Measurements from ENCODE around the gene DPEP1. TPM values are rescaled to one million over a fixed set of nuclear protein-coding genes. Genes with fewer than 3 reads are reported as not detected.

The DPEP1 gene
- total RNA-seq, 2 donors from 2014 or later: not detected

DNA sequence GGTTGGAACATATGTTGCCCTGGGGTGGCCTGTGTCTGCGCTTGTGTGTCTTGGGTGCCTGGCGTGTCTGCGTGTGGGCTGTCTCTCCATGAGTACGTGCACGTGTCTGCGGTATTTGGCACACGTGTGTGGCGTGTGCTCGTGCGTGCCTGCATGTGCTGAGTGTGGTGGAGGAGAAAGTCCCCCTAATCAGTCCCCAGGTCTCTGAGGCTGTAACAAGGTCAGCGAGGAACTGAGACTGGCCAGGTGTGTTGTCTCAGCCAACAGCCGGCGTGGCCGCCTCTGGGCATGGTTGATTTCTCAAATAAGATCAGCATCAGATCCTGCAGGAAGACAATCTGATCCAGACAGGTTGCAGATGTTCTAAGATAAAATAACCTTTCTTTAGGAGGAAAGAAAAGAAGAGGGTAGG is 41.4 kb upstream of the DPEP1 start:
- Histone ChIP-seq H3K36me3 (no peaks in the 10 kb centered on the region), H3K27me3 (replicated peaks; ENCODE audit: insufficient read depth) (peaks cover 4% of the 10 kb centered on the region), H3K4me1 (ENCODE audit: control insufficient read depth in 1 of 2, low read depth in 2 of 2) (peaks cover 11 to 17% of the 10 kb centered on the region in 2 donors), H3K27ac (no peak overlapping the region), H3K9me3 (no peaks in the 10 kb centered on the region), H3K4me3 (no peak overlapping the region)
- DNase-seq (ENCODE audit: low spot score) (no peak), ATAC-seq (ENCODE audit: insufficient number of reproducible peaks, low FRiP score, low read depth) (no peak)
- TF ChIP-seq, protein P1, sequence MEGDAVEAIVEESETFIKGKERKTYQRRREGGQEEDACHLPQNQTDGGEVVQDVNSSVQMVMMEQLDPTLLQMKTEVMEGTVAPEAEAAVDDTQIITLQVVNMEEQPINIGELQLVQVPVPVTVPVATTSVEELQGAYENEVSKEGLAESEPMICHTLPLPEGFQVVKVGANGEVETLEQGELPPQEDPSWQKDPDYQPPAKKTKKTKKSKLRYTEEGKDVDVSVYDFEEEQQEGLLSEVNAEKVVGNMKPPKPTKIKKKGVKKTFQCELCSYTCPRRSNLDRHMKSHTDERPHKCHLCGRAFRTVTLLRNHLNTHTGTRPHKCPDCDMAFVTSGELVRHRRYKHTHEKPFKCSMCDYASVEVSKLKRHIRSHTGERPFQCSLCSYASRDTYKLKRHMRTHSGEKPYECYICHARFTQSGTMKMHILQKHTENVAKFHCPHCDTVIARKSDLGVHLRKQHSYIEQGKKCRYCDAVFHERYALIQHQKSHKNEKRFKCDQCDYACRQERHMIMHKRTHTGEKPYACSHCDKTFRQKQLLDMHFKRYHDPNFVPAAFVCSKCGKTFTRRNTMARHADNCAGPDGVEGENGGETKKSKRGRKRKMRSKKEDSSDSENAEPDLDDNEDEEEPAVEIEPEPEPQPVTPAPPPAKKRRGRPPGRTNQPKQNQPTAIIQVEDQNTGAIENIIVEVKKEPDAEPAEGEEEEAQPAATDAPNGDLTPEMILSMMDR (IDR thresholded peaks at IDR 0.05): no peak

DNA sequence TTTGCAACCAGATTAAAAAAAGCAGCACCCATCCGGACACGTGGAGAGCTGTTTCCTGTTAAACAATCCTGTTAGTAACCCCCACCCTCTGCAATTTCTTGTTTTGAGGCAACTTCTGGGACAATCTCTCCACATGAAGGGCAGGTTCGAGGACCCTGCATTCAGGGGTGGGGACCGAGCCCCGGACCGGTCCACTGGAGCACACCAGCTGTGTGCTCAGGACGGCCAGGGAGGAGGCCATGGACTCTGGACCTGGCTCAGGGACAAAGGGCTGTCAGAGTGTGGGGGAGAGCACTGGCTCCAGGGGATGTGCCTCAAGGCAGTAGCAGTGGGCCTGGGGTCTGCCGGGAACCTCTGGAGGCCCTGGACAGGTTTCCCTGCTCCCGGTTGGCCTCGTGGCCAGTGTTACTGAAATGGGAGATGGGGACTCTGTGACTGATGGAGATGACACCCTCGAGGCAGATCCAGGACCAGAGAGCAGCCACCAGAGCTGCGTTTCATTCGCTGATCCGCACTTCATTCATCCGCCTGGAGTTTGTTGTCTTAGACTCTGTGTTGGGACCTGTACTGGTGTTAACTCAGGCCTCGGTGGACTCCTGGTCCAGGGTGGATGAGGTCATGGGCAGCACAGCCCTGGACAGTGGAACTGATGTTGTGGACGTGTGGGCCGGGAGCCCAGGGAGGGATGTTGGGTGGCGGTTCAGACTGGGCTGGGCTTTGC is 40.8 kb upstream of the DPEP1 start:
- peaks cover 11 to 17% of the 10 kb centered on the region in 2 donors for H3K4me1 ChIP-seq (ENCODE audit: control insufficient read depth in 1 of 2, low read depth in 2 of 2)
- no peak overlapping the region for H3K4me3 ChIP-seq
- H3K9me3 ChIP-seq: no peaks in the 10 kb centered on the region
- TF ChIP-seq, protein P1 (IDR thresholded peaks at IDR 0.05): no peak
- H3K27me3 ChIP-seq (replicated peaks; ENCODE audit: insufficient read depth): peaks cover 4% of the 10 kb centered on the region
- DNase-seq (ENCODE audit: low spot score) (no peak), ATAC-seq (ENCODE audit: insufficient number of reproducible peaks, low FRiP score, low read depth) (no peak)
- no peaks in the 10 kb centered on the region for H3K36me3 ChIP-seq
- H3K27ac ChIP-seq: no peak overlapping the region

DNA sequence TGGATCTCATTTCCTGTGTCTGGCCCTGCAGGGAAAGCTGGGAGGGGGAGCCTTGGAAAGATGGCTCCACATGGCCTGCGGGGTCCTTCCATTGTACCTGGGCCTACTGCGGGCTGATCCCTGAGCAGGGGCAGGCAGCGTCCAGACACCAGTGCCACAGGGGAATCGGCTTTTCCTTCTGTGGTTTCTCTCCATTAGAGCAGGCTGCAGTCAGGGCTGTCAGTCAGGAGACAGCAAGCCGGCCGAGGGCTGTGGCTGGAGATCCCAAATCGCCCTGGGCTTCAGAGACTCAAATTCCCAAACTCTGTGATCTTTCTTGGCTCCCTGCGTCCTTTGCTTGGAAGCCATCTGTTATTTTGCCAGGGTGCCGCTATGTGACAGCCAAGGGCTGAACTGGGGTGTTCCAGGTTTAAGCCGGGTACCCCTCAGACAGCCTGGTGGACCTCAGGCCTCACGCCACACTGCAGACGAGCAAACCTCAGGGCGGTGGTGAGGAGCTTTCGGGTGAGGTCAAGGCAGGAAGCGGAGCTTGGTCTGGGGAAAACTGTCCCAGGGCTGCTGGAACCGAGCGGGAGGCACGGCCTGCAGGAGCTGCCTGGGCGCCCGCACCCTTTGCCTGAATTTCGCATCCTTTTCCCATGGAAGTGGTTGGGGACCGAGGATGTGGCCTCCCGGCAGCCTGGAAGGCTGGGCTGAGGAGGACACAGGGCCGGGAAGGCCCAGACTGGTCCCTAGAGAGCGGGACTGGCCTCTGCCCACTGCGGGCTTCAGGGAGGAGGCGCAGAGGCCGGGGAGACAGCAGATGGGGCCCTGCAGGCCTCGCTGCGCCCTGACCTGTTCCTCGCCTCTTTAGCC is 39.4 kb upstream of the DPEP1 start:
- H3K4me3 ChIP-seq: peak overlapping the region; percentile 66
- no peak for DNase-seq (ENCODE audit: low spot score)
- H3K36me3 ChIP-seq: no peaks in the 10 kb centered on the region
- H3K4me1 ChIP-seq (ENCODE audit: control insufficient read depth in 1 of 2, low read depth in 2 of 2): peaks cover 11 to 17% of the 10 kb centered on the region in 2 donors
- TF ChIP-seq, protein P1 (IDR thresholded peaks at IDR 0.05): no peak
- no peak overlapping the region for H3K27ac ChIP-seq
- peaks cover 4% of the 10 kb centered on the region for H3K27me3 ChIP-seq (replicated peaks; ENCODE audit: insufficient read depth)
- H3K9me3 ChIP-seq: no peaks in the 10 kb centered on the region
- ATAC-seq (ENCODE audit: insufficient number of reproducible peaks, low FRiP score, low read depth): no peak

DNA sequence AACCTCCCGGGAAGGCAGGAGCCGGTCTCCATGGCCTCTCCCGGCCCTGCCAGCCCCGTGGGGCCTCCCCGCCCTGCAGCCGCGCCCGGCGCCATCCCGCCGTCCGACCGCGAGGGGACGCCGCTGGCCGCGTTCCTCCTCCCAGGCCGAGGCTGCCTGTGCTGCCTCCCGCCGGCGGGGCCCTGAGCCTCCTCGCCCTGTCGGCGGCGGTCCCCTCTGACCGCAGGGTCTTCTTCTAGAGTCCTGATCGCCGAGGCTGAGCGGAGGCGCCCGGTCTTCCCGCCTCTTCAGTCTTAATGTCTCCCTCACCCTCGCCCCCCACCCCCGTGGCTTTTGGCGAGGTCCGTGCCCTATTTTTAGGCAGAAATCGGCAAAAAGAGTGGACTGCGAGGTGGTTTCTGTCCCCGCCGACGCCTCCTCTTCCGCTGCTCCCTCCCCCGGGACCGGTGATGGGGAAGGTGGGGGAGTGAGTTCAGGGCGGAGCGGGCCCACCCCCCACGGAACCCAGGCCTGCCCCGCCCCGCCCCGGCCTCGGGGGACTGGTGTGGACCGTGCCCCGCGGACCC is 38.7 kb upstream of the DPEP1 start:
- no peak for ATAC-seq (ENCODE audit: insufficient number of reproducible peaks, low FRiP score, low read depth)

More for the DNA sequence above, 38.7 kb upstream of the DPEP1 start:
- no peak for DNase-seq (ENCODE audit: low spot score)
- Histone ChIP-seq H3K36me3 (no peaks in the 10 kb centered on the region), H3K4me3 (peak overlapping the region; percentile 66), H3K9me3 (no peaks in the 10 kb centered on the region), H3K4me1 (ENCODE audit: control insufficient read depth in 1 of 2, low read depth in 2 of 2) (peaks cover 11 to 17% of the 10 kb centered on the region in 2 donors), H3K27ac (no peak overlapping the region), H3K27me3 (replicated peaks; ENCODE audit: insufficient read depth) (peaks cover 4% of the 10 kb centered on the region)
- TF ChIP-seq, protein P1 (IDR thresholded peaks at IDR 0.05): peak; percentile 40

Measured in thoracic aorta (tissue), 2 donors.